ENCODE data around the gene CRYGD.

- no peak for TF ChIP-seq CTCF (IDR thresholded peaks at IDR 0.05)
- TF ChIP-seq POLR2A (IDR thresholded peaks at IDR 0.05): no peak
Observed at GRCh38 chr2:208150956-208151355, 26.6 kb upstream of the CRYGD start.

All from heart left ventricle (tissue), 13 donors.